ENCODE results near the gene RNF144A. TPM values are rescaled to one million over a fixed set of nuclear protein-coding genes. Genes with fewer than 3 reads are reported as not detected.

The RNF144A gene
- total RNA-seq, 4 donors from 2014 or later = 8.0 to 25.4 (median 15.8) TPM

- Histone ChIP-seq H3K27me3 (peaks cover 7% of the 10 kb centered on the region), H3K4me1 (no peaks in the 10 kb centered on the region), H3K36me3 (no peaks in the 10 kb centered on the region), H3K9me3 (no peaks in the 10 kb centered on the region), H3K27ac (no peak overlapping the region), H3K4me3 (no peak overlapping the region)
- no peak for DNase-seq (ENCODE audit: low spot score in 2 of 2)
- TF ChIP-seq CTCF (IDR thresholded peaks at IDR 0.05) = no peak
- TF ChIP-seq EP300 (IDR thresholded peaks at IDR 0.05) = no peak
- no peak for TF ChIP-seq POLR2A (IDR thresholded peaks at IDR 0.05)
- no peak for TF ChIP-seq POLR2AphosphoS5 (IDR thresholded peaks at IDR 0.05)
- WGBS = 91% methylated on average over 3 of the region's 3 CpGs
Measured at GRCh38 chr2:7052404-7052803, 135.2 kb downstream of the RNF144A start.

DNA sequence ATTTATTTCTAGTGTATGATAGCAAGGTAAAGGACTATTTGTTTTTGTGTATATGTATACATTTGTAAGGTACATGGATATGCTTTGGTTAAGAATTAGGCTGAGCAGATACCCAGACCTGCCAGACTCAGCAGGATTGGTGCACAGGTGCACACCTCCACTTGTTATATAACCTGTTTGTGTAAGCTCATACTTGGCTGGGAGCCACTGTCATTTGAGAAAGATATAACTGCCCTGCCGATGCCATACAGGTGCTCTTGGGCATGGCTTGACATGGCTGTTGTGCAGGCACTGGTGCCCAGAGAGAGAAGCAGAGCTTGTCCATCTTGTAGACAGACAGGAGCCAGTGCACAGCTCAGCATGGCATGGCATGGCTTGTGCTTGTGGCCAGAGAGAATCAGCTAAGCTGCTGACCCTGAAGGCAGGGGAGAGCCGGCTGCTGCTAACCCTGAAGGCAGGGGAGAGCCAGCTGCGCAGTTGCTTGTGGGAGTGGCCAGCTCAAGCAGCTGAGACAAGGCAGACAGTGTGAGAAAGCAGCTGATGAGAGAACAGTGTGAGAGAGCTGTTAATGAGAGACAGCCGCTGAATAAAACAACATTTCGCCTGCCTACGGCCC lies 136.5 kb downstream of the RNF144A start:
- H3K27ac ChIP-seq = no peak overlapping the region
- TF ChIP-seq EP300 (IDR thresholded peaks at IDR 0.05) (no peak), POLR2AphosphoS5 (IDR thresholded peaks at IDR 0.05) (no peak), CTCF (IDR thresholded peaks at IDR 0.05) (no peak), POLR2A (IDR thresholded peaks at IDR 0.05) (no peak)
- H3K4me3 ChIP-seq = no peak overlapping the region
- no peak for DNase-seq (ENCODE audit: low spot score in 2 of 2)
- no peaks in the 10 kb centered on the region for H3K36me3 ChIP-seq
- no peaks in the 10 kb centered on the region for H3K9me3 ChIP-seq
- peaks cover 7% of the 10 kb centered on the region for H3K27me3 ChIP-seq
- WGBS = 74% methylated on average over 5 of the region's 6 CpGs
- no peaks in the 10 kb centered on the region for H3K4me1 ChIP-seq

- peaks cover 4% of the 10 kb centered on the region for H3K4me1 ChIP-seq
- H3K4me3 ChIP-seq = no peak overlapping the region
- no peaks in the 10 kb centered on the region for H3K36me3 ChIP-seq
- WGBS = 47% methylated on average over 4 of the region's 4 CpGs
- H3K27ac ChIP-seq = no peak overlapping the region
- TF ChIP-seq POLR2A (IDR thresholded peaks at IDR 0.05) (no peak), POLR2AphosphoS5 (IDR thresholded peaks at IDR 0.05) (no peak), EP300 (IDR thresholded peaks at IDR 0.05) (no peak), CTCF (IDR thresholded peaks at IDR 0.05) (no peak)
- no peaks in the 10 kb centered on the region for H3K9me3 ChIP-seq
- H3K27me3 ChIP-seq = peaks cover 7% of the 10 kb centered on the region
- no peak for DNase-seq (ENCODE audit: low spot score in 2 of 2)
Measured at GRCh38 chr2:7057865-7058400, 140.7 kb downstream of the RNF144A start.

GRCh38 chr2:7060156-7060555 lies 142.9 kb downstream of the RNF144A start:
- TF ChIP-seq CTCF (IDR thresholded peaks at IDR 0.05) = no peak
- no peak for TF ChIP-seq POLR2AphosphoS5 (IDR thresholded peaks at IDR 0.05)
- no peak for TF ChIP-seq EP300 (IDR thresholded peaks at IDR 0.05)
- TF ChIP-seq POLR2A (IDR thresholded peaks at IDR 0.05) = no peak
- DNase-seq (ENCODE audit: low spot score in 2 of 2) = no peak
- Histone ChIP-seq H3K36me3 (no peaks in the 10 kb centered on the region), H3K4me1 (peaks cover 4% of the 10 kb centered on the region), H3K27ac (no peak overlapping the region), H3K27me3 (peaks cover 7% of the 10 kb centered on the region), H3K9me3 (no peaks in the 10 kb centered on the region), H3K4me3 (no peak overlapping the region)
- 28% methylated on average over 2 of the region's 2 CpGs for WGBS

GRCh38 chr2:7060631-7061449 lies 143.6 kb downstream of the RNF144A start:
- WGBS = 70% methylated on average over 8 of the region's 8 CpGs
- no peak overlapping the region for H3K27ac ChIP-seq
- peaks cover 7% of the 10 kb centered on the region for H3K27me3 ChIP-seq
- no peak overlapping the region for H3K4me3 ChIP-seq
- H3K4me1 ChIP-seq = peaks cover 4% of the 10 kb centered on the region
- H3K36me3 ChIP-seq = no peaks in the 10 kb centered on the region
- H3K9me3 ChIP-seq = no peaks in the 10 kb centered on the region
- no peak for DNase-seq (ENCODE audit: low spot score in 2 of 2)
- TF ChIP-seq POLR2A (IDR thresholded peaks at IDR 0.05) = no peak
- TF ChIP-seq POLR2AphosphoS5 (IDR thresholded peaks at IDR 0.05) = no peak

Measured in suprapubic skin (tissue), 4 donors.